HFFc6 (cell line): ENCODE data around the gene NAGA. TPM values are rescaled to one million over a fixed set of nuclear protein-coding genes. Genes with fewer than 3 reads are reported as not detected.

ENCODE experiments used
- DNase-seq: peaks from one replicate; pipeline ENCODE4 v3.0.0-alpha.2; 2018
- H3K27ac Mint-ChIP-seq: 2 replicates; pipeline ENCODE4 v1.8.0; 2020; ENCODE audit warnings: mild to moderate bottlenecking, mixed read lengths
- H3K27me3 Mint-ChIP-seq: 2 replicates; pipeline ENCODE4 v1.8.0; 2021; ENCODE audit warnings: mild to moderate bottlenecking, moderate library complexity, mixed read lengths; ENCODE audit not compliant: insufficient read depth
- H3K36me3 Mint-ChIP-seq: 2 replicates; pipeline ENCODE4 v1.8.0; 2021; ENCODE audit warnings: low read depth, mixed read lengths
- H3K4me1 Mint-ChIP-seq: 2 replicates; pipeline ENCODE4 v1.8.0; 2020; ENCODE audit warnings: low read depth, mixed read lengths
- H3K4me3 Mint-ChIP-seq: 2 replicates; pipeline ENCODE4 v1.8.0; 2020; ENCODE audit warnings: mild to moderate bottlenecking, moderate library complexity, mixed read lengths
- H3K9me3 Mint-ChIP-seq: 2 replicates; pipeline ENCODE4 v1.8.0; 2020; ENCODE audit warnings: mild to moderate bottlenecking, mixed read lengths
- CTCF ChIP-seq: fragments of 200-600 bp; sonication (generic); IDR thresholded peaks from 2 replicates; pipeline ENCODE4 v1.5.0; 2021; ENCODE audit warnings: antibody characterized with exemption, mild to moderate bottlenecking
- total RNA-seq, 6 experiments: library from RNA; stranded (reverse); fragmentation: NEBNext Ultra II Directional; extraction: Animal tissue kit (Norgen Biotek cat#: 25700); gene quantifications; 2 replicates in 1 of 6; 3 replicates in 5 of 6; pipeline ENCODE4 v1.2.3, GENCODE V29; 2021

Gene NAGA
- total RNA-seq, 6 experiments from 2014 or later = 19.5 to 24.4 (median 21.7) TPM

DNA sequence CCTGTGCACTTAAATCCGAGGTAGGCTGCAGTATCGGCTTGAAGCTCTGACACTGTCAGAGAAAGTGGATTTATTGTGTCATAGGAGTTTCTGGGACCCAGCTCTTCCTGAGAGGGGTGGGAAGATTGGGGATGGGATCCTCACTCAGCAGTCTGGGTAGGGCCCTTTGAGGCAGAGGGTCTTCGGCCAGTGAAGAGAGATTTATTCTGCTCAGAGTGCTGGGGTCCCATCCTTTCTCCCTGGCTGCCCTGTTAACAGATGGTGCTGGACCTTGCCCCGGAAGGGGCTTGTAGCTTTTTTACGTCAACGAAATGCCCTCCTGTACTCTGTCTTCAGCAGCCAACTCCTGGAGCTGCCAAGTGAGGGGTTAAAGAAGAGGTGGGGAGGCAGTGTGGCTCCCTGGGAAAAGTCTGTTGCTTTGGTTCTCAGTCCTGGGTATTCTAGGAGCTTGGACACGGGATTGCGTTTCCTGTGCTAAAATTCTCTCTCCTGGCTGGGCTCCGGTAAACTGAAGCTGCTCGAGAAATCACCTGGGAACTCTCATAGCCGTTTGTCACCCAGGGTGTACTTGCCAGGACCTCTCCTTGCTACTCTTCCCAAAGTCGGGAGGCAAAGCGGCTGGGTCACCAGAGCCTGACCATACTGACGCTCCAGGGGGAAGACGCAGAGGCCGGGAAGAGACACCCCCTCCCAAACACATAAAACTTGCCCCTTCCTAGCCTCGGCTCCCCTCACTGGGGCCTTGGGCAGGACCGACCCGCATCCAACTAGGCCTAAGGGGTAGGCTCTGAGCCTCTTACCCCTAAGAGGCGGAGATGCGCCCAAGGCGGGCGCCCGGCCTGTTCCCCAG is 8.1 kb upstream of the NAGA start:
- peak overlapping the region; percentile 94 for H3K27ac Mint-ChIP-seq
- H3K27me3 Mint-ChIP-seq = peaks cover 8% of the 10 kb centered on the region
- no peaks in the 10 kb centered on the region for H3K9me3 Mint-ChIP-seq
- H3K4me1 Mint-ChIP-seq = peaks cover 40% of the 10 kb centered on the region
- TF ChIP-seq CTCF = no peak
- no peak for DNase-seq
- peak overlapping the region; percentile 98 for H3K4me3 Mint-ChIP-seq
- peaks cover 20% of the 10 kb centered on the region for H3K36me3 Mint-ChIP-seq

GRCh38 chr22:42077486-42078125 is 7.0 kb upstream of the NAGA start:
- peaks cover 48% of the 10 kb centered on the region for H3K4me1 Mint-ChIP-seq
- H3K27me3 Mint-ChIP-seq = peaks cover 8% of the 10 kb centered on the region
- no peaks in the 10 kb centered on the region for H3K9me3 Mint-ChIP-seq
- no peak for TF ChIP-seq CTCF
- no peak for DNase-seq
- peak overlapping the region; percentile 94; the same call in 1 of the 2 replicates for H3K27ac Mint-ChIP-seq
- H3K4me3 Mint-ChIP-seq = no peak overlapping the region
- peaks cover 18% of the 10 kb centered on the region for H3K36me3 Mint-ChIP-seq

DNA sequence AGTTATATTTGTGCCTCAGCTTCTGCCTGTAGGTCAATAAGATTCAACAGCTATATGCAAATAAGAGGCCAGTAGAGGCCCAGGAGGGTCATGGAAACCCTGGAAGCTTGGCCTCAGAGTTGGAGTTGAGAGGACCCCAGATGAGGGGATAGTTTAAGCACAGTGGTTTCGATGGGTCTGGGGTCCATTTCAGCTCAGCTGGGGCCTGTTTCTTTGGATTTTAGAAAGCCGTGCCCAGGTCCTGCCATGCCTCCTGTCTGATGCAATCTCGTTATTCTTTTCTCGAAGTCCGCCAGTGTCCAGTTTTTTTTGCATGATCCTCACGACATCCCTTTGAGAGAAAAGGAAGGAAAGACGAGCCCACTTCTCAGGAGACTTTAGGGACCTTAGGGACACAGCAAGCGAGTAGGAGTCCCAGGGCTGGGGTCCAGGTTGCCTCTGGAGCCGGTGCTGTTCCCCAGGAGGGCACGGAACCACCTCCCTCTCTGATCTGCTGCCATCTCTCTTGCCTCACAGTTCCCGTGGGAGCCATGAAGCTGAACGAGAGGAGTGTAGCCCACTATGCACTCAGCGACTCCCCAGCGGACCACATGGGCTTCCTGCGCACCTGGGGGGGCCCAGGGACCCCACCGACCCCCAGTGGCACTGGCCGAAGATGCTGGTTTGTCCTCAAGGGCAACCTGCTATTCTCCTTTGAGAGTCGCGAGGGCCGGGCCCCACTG is 6.3 kb upstream of the NAGA start:
- H3K9me3 Mint-ChIP-seq = no peaks in the 10 kb centered on the region
- H3K4me3 Mint-ChIP-seq = no peak overlapping the region
- peaks cover 44% of the 10 kb centered on the region for H3K4me1 Mint-ChIP-seq
- H3K36me3 Mint-ChIP-seq = peaks cover 14% of the 10 kb centered on the region
- TF ChIP-seq CTCF = no peak
- peaks cover 8% of the 10 kb centered on the region for H3K27me3 Mint-ChIP-seq
- DNase-seq = no peak
- H3K27ac Mint-ChIP-seq = no peak overlapping the region

DNA sequence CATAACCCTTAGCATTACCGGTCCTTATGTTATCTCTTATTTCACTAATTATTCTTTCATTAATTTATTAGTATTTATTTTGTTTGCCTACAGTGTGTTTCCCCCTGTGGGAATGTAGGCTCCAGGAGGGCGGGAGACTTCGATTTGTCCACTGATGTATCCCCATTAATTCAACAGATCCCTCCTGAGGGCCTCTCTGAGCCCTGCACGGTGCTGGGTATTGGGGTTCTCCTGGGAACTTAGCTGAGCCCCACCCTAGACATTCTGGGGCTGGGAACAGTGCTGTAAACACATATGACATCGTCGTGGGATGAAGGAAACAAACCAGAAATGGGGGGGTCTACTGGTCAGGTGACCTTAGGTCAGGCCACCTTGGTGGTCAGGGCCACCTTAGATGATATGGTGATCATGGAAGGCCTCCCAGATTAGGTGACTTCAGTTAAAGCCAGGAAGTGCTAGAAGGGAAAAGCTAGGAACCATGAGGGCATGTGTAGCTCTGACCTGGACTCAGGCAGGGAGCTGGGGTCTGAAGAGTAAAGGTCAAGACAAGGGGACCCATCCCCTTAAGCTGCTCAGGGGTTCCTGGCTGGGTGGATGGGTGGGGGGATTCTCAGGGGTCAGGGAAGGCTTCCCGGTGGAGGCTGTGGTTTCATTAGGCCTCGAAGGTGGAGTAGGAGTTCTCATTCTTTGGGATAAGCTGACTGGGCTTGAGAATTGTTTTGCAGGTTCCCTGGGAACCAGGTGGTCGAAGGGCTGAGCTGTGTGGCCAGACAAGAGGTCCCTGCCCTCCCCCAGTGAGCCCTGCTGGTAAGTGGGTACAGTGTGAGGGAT is 4.4 kb upstream of the NAGA start:
- Mint-ChIP-seq H3K9me3 (no peaks in the 10 kb centered on the region), H3K4me3 (peak overlapping the region; percentile 73), H3K27ac (peak overlapping the region; percentile 86), H3K4me1 (peaks cover 45% of the 10 kb centered on the region), H3K27me3 (peaks cover 8% of the 10 kb centered on the region), H3K36me3 (peaks cover 10% of the 10 kb centered on the region)
- peak; percentile 34; the same call in 1 of the 2 replicates for TF ChIP-seq CTCF
- DNase-seq = no peak
